ENCODE data around the gene PGAP3. TPM values are rescaled to one million over a fixed set of nuclear protein-coding genes. Genes with fewer than 3 reads are reported as not detected.

Gene PGAP3
- total RNA-seq, 1 experiment from 2014 or later = 29.0 TPM

GRCh38 chr17:39687101-39687545 is 734 bp downstream of the PGAP3 start:
- Histone ChIP-seq H2BK20ac (ENCODE audit: low read depth, low read length, poor library complexity, severe bottlenecking) (no peak overlapping the region), H4K5ac (ENCODE audit: insufficient read length, low read depth, low read length) (no peak overlapping the region), H4K91ac (ENCODE audit: insufficient read length, low read depth, low read length) (no peak overlapping the region), H3K23ac (ENCODE audit: insufficient read length, low read depth, low read length) (no peak overlapping the region), H2AK5ac (ENCODE audit: insufficient read length, low read length) (no peak overlapping the region), H3K4me1 (ENCODE audit: insufficient read depth, low read length) (peaks cover 12% of the 10 kb centered on the region), H3K9me3 (ENCODE audit: control insufficient read depth, low read depth, low read length) (no peaks in the 10 kb centered on the region), H3K79me1 (ENCODE audit: insufficient read depth, low read depth, low read length, poor library complexity, severe bottlenecking) (no peaks in the 10 kb centered on the region), H4K20me1 (ENCODE audit: control insufficient read depth, insufficient read depth, insufficient read length) (no peaks in the 10 kb centered on the region), H2AFZ (ENCODE audit: low read length) (no peak overlapping the region), H3K23me2 (ENCODE audit: insufficient read length, low read depth, low read length, poor library complexity, severe bottlenecking) (peaks cover 9% of the 10 kb centered on the region), H2BK5ac (ENCODE audit: insufficient read length, low read length) (no peak overlapping the region), H3K18ac (ENCODE audit: insufficient read length, low read depth, low read length) (no peak overlapping the region), H2BK120ac (ENCODE audit: low read depth, low read length, poor library complexity, severe bottlenecking) (no peak overlapping the region), H3K79me2 (ENCODE audit: insufficient read depth, low read length) (no peaks in the 10 kb centered on the region), H4K8ac (replicated peaks; ENCODE audit: insufficient read length, low read depth, low read length) (no peak overlapping the region), H2BK15ac (ENCODE audit: low read depth, low read length) (no peak overlapping the region), H3K9ac (ENCODE audit: extremely low read depth, insufficient read length, low read length) (no peak overlapping the region), H3K27ac (ENCODE audit: insufficient read length, low read depth, low read length) (no peak overlapping the region), H2BK12ac (ENCODE audit: insufficient read length, low read depth, low read length) (no peak overlapping the region), H3K4ac (ENCODE audit: low read depth, low read length) (no peak overlapping the region), H3T11ph (ENCODE audit: low read length) (no peak overlapping the region), H3K4me2 (ENCODE audit: insufficient read depth, insufficient read length, low read length) (peak overlapping the region; percentile 76), H3K56ac (ENCODE audit: insufficient read length, low read depth, low read length) (no peak overlapping the region), H3K27me3 (ENCODE audit: insufficient read depth, low read length) (no peaks in the 10 kb centered on the region), H3K14ac (ENCODE audit: insufficient read depth, low read length) (no peak overlapping the region)
- H3K27me3 Mint-ChIP-seq (ENCODE audit: low read depth) = no peaks in the 10 kb centered on the region
- peak overlapping the region; percentile 85 to 88 for H3K4me3 Mint-ChIP-seq
- H3K9me3 Mint-ChIP-seq = no peaks in the 10 kb centered on the region
- no peak for TF ChIP-seq CTCF (conservative IDR thresholded peaks at IDR 0.05)
- peaks cover 6 to 31% (median 18%) of the 10 kb centered on the region in 3 experiments for H3K36me3 Mint-ChIP-seq (ENCODE audit: insufficient read depth in 1 of 3, low read depth in 3 of 3)
- peaks cover 37 to 38% of the 10 kb centered on the region in 2 experiments for H3K4me1 Mint-ChIP-seq
- no peak for DNase-seq
- peak overlapping the region; percentile 81 to 99 (median 98); a peak in 6 of 7 replicates for H3K27ac Mint-ChIP-seq
- WGBS (ENCODE audit: extremely low coverage, insufficient read length, low lambda C conversion rate) = no CpG with 5 or more reads among the region's 6 CpGs
